PFSK-1 (cell line): Measurements from ENCODE around the gene NTN3.

Experiments used
- FOXP2 ChIP-seq: optimal IDR thresholded peaks from 2 replicates; pipeline ENCODE3; 2011; ENCODE audit warnings: borderline replicate concordance, control low read depth, inconsistent platforms; ENCODE audit not compliant: insufficient read depth; ENCODE audit errors: extremely low read length, extremely low read depth
- POLR2AphosphoS5 ChIP-seq: IDR thresholded peaks from 2 replicates; pipeline ENCODE4 v1.6.1; 2012; ENCODE audit warnings: low read depth, mild to moderate bottlenecking, control low read depth, low read length, moderate library complexity
- REST ChIP-seq, 2 experiments: IDR thresholded peaks; 2 replicates each; pipeline versions ENCODE4 v1.6.1 to v1.8.0; 2011 to 2012; ENCODE audit warnings: low read depth in 2 of 2, low read length in 2 of 2, control low read depth in 1 of 2, inconsistent platforms in 1 of 2, mild to moderate bottlenecking in 1 of 2, moderate library complexity in 1 of 2; ENCODE audit not compliant: insufficient read depth in 1 of 2
- SIN3A ChIP-seq: IDR thresholded peaks from 2 replicates; pipeline ENCODE4 v1.6.1; 2012; ENCODE audit warnings: mild to moderate bottlenecking, low read length, moderate library complexity, borderline replicate concordance; ENCODE audit not compliant: insufficient read depth
- TAF1 ChIP-seq: IDR thresholded peaks from 2 replicates; pipeline ENCODE4 v1.6.1; 2012; ENCODE audit warnings: low read length, control low read depth, borderline replicate concordance; ENCODE audit not compliant: insufficient read depth

NTN3 gene

DNA sequence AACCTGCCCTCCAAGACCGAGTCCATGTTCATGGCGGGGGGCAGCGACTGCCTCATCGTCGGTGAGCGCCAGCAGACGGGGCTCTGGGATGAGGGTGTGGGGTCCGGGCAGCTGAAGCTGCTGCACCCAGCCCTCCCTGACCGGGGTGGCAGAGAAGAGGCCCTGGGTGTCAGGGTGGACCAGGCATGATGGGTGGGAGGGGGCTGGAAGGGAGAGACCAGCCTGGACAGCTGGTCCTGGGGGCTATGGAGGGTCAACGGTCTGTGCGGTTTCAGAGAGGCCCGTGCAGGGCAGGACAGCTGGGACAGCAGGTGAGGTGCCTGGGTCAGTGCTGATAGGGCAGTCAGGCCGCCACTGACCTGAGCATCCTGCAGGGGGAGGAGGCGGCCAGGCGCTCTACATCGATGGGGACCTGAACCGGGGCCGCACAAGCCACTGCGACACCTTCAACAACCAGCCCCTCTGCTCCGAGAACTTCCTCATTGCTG, 29.4 kb downstream of the NTN3 start:
- TF ChIP-seq POLR2AphosphoS5, result no peak
- TF ChIP-seq SIN3A, result no peak

DNA sequence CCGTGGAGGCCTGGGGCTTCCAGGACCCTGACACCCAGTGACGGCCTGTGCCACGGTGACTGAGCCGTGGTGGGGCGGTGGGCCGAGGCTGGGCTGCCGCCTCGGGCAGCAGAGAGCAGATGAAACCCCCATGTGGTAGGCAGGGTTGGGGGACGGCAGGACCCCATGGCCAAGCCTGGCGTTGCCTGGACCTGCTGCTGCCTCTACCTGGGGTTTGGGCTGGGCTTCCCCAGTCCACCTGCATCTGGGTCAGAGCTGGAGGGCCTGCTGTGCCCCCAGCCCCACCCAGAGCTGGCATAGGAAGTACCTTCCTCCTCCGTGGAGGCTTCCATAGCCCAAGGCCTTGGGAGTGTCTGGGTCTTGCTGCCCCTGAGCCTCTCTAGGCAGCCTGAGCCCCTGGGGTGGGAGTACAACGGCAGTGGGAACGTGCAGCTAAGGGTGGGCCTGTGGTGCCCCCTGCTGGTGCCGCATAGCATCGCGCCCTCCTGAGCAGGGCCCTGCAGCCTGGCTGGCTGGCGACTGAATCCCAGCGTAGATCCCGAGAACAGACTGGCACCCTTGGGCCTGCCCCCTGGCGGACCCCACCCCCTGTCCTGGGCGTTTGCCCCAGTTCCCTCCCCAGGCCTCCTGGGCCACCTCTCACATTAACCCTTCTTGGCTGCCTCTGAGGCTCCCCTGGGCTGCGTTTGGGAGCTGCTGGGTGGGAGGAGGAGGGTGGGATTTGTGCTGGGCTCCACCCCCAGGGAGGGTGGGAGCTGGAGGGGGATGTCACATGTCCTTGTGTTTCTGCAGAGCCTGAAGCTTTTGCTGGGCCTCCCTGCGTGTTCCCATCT, 30.0 kb downstream of the NTN3 start:
- TF ChIP-seq POLR2AphosphoS5 (no peak), SIN3A (no peak), REST (IDR thresholded peaks at IDR 0.05; ENCODE audit: insufficient read depth in 1 of 2, low read depth in 2 of 2, low read length in 2 of 2) (no peak), FOXP2 (peak; percentile 61), TAF1 (no peak)

DNA sequence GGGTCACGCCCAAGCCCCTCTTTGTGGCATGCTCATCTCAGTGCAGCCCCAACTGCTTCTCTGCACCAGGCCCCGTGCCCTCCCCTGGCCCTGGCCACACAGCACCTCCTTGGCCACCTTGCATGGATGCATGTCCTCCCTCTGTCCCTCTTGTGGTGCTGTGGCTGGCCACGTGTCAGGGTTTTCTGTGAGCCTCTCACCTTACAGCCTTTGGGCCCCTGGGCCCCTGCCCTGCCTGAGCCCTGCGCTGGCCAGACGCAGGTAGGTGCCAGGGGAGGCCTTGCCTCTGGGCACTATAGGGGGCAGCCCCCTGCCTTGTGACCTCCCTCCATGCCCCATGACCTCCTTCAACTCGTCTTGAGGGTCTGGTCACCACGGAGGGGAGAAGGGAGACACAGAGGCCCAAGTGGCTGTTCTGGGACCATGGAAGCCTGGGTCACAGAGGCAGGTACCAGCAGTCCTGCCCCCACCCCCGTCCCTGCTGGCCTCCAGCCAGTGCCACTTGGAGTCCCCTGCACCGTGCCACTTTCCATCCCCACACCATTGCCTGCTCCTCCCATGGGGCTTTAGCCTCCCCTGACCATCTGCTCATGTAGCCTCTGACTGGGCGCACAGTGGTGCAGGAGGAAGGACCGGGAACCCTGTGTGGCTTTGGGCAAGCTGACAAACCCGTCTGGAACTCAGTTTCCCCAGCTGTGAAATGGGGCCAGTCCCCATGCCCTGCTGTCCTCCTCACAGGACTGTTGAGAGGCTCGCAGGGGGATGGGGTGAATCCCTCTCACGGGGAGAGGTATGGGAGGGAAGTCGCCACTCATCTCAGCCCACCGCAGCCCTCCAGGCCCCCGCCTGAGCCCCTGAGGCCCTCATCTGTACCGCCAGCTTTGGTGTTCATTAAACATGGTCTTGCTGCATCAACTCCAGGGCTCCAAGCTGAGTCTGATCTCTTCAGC, 31.1 kb downstream of the NTN3 start:
- TF ChIP-seq POLR2AphosphoS5, result no peak
- TF ChIP-seq FOXP2, result no peak
- TF ChIP-seq REST (IDR thresholded peaks at IDR 0.05; ENCODE audit: insufficient read depth in 1 of 2, low read depth in 2 of 2, low read length in 2 of 2), result no peak
- TF ChIP-seq TAF1, result no peak
- no peak for TF ChIP-seq SIN3A

GRCh38 chr16:2505695-2506094, 34.6 kb downstream of the NTN3 start:
- TF ChIP-seq TAF1 (no peak), FOXP2 (no peak), POLR2AphosphoS5 (no peak), REST (IDR thresholded peaks at IDR 0.05; ENCODE audit: insufficient read depth in 1 of 2, low read depth in 2 of 2, low read length in 2 of 2) (no peak), SIN3A (no peak)

DNA sequence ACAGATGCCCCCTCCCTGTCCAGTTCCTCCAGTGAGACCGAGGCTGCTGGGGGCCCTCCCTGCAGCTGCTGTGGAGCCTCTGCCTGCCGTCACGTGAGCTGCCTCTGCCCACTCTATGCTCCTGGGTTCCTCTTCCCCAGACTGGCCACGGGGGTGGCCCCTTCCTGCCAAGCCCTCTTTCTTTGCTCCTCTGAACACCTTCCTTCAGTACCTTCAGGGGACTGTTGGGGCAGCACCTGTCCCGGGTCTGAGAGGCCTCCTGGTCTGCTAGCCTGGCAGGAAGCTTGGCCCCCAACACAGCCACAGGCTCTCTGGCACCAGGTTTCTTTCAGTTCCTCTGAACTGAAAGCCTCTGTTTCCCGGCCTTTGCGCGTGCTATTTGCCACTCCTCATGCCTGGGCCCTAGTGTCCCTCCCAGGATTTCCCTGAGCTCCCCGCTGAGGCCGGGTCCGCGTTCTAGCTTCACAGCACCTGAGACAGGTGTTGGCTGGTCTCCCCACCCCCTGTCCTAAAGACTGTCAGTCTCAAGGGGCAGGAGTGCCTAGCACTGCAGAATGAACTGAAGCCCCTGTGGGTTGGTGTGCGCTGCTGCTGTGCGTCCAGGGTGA, 36.1 kb downstream of the NTN3 start:
- TF ChIP-seq POLR2AphosphoS5 (no peak), SIN3A (no peak), TAF1 (no peak), REST (IDR thresholded peaks at IDR 0.05; ENCODE audit: insufficient read depth in 1 of 2, low read depth in 2 of 2, low read length in 2 of 2) (no peak), FOXP2 (no peak)
